Thymus (tissue), 11 donors: ENCODE measurements around the gene CAMTA1. TPM values are rescaled to one million over a fixed set of nuclear protein-coding genes. Genes with fewer than 3 reads are reported as not detected.

Experiments
- DNase-seq, 9 donors: peaks; one replicate each; pipeline ENCODE4 v3.0.0-alpha.2; 2013; ENCODE audit warnings: low spot score in 9 of 9, low read depth in 6 of 9, missing footprints in 1 of 9
- H3K27ac ChIP-seq, 2 donors: one replicate each; pipeline ENCODE4 v1.5.1; 2013; ENCODE audit warnings: control low read depth in 1 of 2, low read depth in 1 of 2, low read length in 1 of 2, mild to moderate bottlenecking in 1 of 2, moderate library complexity in 1 of 2
- H3K27me3 ChIP-seq, 2 donors: one replicate each; pipeline ENCODE4 v1.5.1; 2013; ENCODE audit warnings: low read length in 1 of 2; ENCODE audit not compliant: control insufficient read depth in 2 of 2, insufficient read depth in 1 of 2
- H3K36me3 ChIP-seq, 2 donors: one replicate each; pipeline ENCODE4 v1.5.1; 2013; ENCODE audit warnings: low read length in 1 of 2, mild to moderate bottlenecking in 1 of 2, moderate library complexity in 1 of 2; ENCODE audit not compliant: control insufficient read depth in 2 of 2, insufficient read depth in 2 of 2
- H3K4me1 ChIP-seq, 2 donors: one replicate each; pipeline ENCODE4 v1.5.1; 2013; ENCODE audit warnings: low read length in 2 of 2; ENCODE audit not compliant: control insufficient read depth in 2 of 2, insufficient read depth in 2 of 2
- H3K4me3 ChIP-seq, 2 donors: one replicate each; pipeline ENCODE4 v1.5.1; 2013; ENCODE audit warnings: low read length in 2 of 2, control low read depth in 1 of 2, mild to moderate bottlenecking in 1 of 2
- H3K9me3 ChIP-seq, 2 donors: one replicate each; pipeline ENCODE4 v1.5.1; 2013; ENCODE audit warnings: low read length in 1 of 2, mild to moderate bottlenecking in 1 of 2; ENCODE audit not compliant: control insufficient read depth in 2 of 2, insufficient read depth in 1 of 2
- WGBS: extraction: QIAGEN DNeasy Blood & Tissue Kit; methylation state at CpG from one replicate; pipeline ENCODE4 v1.1.7; 2013; 5-methylcytosine and 5-hydroxymethylcytosine counted together
- polyA plus RNA-seq: library from polyadenylated mRNA; stranded (reverse); fragments of 200-250 nt; gene quantifications from one replicate; pipeline ENCODE4 v1.2.3, GENCODE V29; 2013
- total RNA-seq: library from RNA; stranded (reverse); fragments of 120-200 nt; gene quantifications from one replicate; pipeline ENCODE4 v1.2.4, GENCODE V29; 2013
- donor health status: healthy.

The CAMTA1 gene
- total and polyA plus RNA-seq, 2 donors = 32.0 to 158 TPM

DNA sequence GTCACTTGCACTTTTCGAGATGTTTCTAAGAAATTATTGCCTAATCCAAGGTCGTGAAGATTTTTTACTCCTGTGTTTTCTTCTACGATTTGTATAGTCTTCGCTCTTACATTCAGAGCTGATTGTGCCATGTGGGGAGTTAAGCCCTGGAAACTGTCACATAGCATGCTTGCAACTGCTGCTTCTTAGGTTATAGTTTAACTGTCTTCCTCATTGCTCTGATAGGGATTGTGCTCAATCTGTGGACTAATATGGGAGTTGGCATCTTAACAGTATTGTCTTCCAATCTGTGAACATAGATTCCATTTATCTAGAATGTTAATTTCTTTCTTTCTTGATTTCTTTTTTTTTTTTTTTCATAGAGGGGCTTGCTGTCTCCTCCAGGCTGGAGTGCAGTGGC lies 34.8 kb upstream of the CAMTA1 start:
- Histone ChIP-seq H3K36me3 (no peaks in the 10 kb centered on the region), H3K27me3 (no peaks in the 10 kb centered on the region), H3K27ac (no peak overlapping the region), H3K4me1 (no peaks in the 10 kb centered on the region), H3K4me3 (no peak overlapping the region), H3K9me3 (no peaks in the 10 kb centered on the region)
- DNase-seq = no peak
- 95% methylated on average over 4 of the region's 4 CpGs for WGBS

DNA sequence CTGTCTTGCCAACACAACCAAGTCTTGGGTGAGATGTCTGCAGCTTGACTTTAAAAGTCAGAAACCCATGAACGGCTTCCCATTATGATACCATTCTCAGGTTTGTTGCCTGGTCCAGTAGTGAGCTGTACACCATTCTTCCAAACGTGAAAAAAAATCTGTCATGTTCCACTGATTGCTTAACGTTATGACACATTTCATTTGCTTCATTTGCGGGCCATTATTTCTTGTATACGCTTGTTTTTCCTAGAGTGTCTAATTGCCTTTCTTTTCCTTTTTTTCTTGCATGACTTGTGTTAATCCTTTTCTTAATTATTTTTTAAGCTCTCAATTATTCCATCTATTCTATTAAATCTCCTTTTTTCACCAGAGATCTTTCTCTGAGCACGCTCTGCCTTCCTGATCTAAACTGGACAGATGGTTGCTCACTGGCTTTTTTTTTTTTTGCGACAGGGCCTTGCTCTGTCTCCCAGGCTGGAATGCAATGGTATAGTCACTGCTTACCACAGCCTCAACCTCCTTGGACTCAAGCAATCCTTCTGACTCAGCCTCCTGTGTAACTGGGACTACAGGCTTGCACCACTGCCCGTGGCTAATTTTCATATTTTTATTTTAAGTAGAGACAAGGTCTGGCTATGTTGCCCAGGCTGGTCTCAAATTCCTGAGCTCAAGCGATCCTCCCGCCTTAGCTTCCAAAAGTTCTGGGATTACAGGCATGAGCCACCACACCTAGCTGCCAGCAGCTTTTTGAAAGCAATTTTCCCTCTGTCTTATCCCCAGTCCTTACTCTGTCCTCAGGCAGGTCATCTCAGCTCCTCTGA lies 31.7 kb upstream of the CAMTA1 start:
- 90% methylated on average over 10 of the region's 10 CpGs for WGBS
- no peak overlapping the region for H3K4me3 ChIP-seq
- no peak for DNase-seq

DNA sequence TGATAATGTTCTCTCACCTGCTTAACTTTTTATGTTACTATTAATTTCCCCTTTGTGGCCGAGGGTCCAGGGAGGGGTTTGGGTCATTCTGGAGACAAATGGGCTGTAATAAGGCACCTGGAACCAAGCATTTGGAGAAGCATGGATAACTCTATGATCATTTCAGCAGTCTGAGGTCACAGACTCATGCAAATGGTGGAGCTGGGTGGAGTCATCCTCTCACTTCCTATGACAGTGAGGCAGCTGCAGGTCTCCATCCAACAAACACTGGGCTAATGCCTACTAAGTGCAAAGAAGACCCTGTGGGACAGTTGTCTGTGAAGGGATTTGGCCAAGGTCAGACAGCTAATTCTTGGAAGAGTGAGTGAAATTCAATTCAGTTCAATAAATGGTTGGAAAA lies 28.8 kb upstream of the CAMTA1 start:
- no peak for DNase-seq
- 94% methylated on average over 1 of the region's 1 CpG for WGBS
- Histone ChIP-seq H3K27me3 (no peaks in the 10 kb centered on the region), H3K27ac (no peak overlapping the region), H3K4me1 (no peaks in the 10 kb centered on the region), H3K36me3 (no peaks in the 10 kb centered on the region), H3K9me3 (no peaks in the 10 kb centered on the region), H3K4me3 (no peak overlapping the region)

More for the DNA sequence above, 31.7 kb upstream of the CAMTA1 start:
- Histone ChIP-seq H3K9me3 (no peaks in the 10 kb centered on the region), H3K36me3 (no peaks in the 10 kb centered on the region), H3K27me3 (no peaks in the 10 kb centered on the region), H3K27ac (peak overlapping the region in 1 of 2 donors; percentile 49), H3K4me1 (no peaks in the 10 kb centered on the region)

DNA sequence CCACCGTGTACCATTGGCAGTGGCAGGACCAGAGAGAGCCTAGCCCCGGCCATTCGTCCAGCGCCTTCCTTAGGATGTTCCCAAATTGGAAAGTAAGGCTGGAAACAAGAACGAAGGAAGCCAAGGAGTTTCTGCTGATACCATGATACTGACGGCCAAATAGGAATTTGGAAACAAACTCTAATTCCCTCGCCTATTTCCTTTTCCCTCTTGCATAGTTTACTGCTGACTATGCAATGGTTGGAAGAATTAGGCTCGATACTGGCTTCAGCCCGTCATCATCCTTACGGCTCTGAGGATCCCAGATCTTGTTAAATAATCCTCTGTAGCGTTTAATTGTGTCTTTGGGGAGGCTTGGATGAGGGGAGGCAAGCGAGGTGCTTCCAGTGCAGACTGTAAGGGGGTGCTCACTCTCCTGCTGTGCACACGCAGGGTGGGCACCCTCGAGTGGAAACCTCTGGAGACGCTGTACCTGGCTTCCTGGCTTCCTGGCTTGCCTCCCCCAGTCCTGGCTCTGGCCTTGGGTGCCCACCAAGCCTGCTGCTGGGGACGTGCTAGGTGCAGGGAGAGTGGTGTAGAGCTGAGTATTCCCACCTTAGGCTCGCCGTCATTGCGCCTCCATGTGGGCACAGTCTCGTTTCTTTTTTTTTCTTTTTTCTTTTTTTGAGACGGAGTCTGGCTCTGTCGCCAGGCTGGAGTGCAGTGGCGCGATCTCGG lies 27.4 kb upstream of the CAMTA1 start:
- Histone ChIP-seq H3K9me3 (no peaks in the 10 kb centered on the region), H3K4me1 (no peaks in the 10 kb centered on the region), H3K27ac (no peak overlapping the region), H3K36me3 (no peaks in the 10 kb centered on the region), H3K4me3 (no peak overlapping the region), H3K27me3 (no peaks in the 10 kb centered on the region)
- no peak for DNase-seq
- 92% methylated on average over 25 of the region's 25 CpGs for WGBS

DNA sequence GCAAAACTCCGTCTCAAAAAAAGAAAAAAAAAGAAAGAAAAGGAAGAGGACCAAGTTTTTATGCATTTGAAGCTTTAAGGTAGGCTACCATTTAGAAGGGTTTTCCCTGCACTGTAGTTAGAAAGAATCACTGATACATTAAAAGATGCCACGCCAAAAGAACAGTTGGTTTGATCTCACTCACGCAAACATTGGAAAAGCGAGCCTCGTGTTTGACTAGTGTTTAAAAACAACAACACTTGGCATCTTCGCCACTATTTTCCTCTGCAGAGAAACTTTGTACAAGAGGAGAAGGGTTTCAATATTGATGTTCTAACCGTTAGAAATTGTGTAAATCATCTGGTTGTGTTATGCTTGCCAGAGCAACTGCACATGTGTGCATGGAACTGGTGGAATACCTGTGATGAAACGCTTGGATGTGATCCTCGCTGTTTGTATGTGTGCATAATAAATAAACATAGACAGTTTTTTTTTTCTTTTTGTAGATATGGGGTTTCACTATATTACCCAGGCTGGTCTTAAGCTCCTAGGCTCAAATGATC lies 24.0 kb upstream of the CAMTA1 start:
- WGBS = 93% methylated on average over 9 of the region's 9 CpGs
- no peaks in the 10 kb centered on the region for H3K36me3 ChIP-seq
- H3K27me3 ChIP-seq = no peaks in the 10 kb centered on the region
- H3K9me3 ChIP-seq = no peaks in the 10 kb centered on the region
- no peak overlapping the region for H3K4me3 ChIP-seq
- no peak overlapping the region for H3K27ac ChIP-seq
- DNase-seq = no peak
- H3K4me1 ChIP-seq = no peaks in the 10 kb centered on the region

DNA sequence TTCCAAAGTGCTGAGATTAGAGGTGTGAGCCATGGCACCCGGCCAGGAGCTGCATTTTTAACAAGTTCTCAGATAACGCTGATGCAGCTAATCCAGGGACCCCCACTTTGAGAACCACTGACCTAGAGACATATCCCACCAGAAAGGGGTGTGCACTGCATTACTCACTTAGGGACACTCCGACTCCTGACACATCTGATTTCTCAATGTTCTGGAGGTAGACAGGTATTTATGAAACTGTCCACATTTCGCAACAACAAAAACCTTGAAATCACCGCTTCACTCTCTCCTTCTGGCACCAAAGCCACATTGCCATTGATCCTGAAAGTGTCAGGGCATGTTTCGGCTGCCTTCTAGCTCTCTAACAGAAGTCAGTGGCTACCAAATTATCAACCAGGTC lies 23.2 kb upstream of the CAMTA1 start:
- H3K9me3 ChIP-seq = no peaks in the 10 kb centered on the region
- WGBS = 84% methylated on average over 6 of the region's 6 CpGs
- H3K36me3 ChIP-seq = no peaks in the 10 kb centered on the region
- no peak overlapping the region for H3K27ac ChIP-seq
- DNase-seq = no peak
- H3K4me1 ChIP-seq = no peaks in the 10 kb centered on the region
- no peak overlapping the region for H3K4me3 ChIP-seq
- H3K27me3 ChIP-seq = no peaks in the 10 kb centered on the region

DNA sequence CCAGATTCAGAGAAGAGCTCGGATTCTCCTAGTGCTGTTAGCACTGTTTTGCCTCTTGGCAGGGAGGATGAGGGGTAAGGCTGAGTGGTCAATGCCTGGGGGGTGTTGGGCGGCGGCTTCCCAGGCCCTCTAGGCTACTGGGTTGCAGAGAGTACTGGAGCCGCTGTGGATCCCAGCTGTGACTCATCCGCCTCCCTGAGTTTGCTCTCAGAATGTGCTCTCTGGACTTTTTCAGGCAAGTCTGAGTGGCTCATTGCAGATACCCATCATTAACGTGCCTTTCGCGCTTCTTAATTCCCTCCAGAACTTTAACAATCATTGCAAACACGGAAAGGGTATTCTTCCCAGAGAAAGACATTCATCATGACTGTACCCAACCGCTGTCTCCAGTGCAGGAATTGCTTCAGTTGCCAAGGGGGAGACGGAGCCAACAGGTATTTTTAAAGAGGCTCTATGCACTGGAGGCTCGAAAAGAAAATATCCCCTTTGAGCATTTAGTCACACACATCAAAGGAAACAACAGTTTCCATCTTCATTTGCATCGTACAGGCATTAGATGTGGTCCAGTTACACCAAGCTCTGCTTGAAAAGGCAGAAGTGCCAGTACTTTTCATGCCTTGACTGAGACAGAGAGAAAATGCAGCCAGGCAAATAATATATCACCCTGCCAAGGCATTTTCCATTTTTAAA lies 14.4 kb upstream of the CAMTA1 start:
- H3K9me3 ChIP-seq = no peaks in the 10 kb centered on the region
- peaks cover 0 to 3% of the 10 kb centered on the region in 2 donors for H3K27me3 ChIP-seq
- H3K27ac ChIP-seq = no peak overlapping the region
- no peaks in the 10 kb centered on the region for H3K36me3 ChIP-seq
- WGBS = 79% methylated on average over 13 of the region's 13 CpGs
- no peaks in the 10 kb centered on the region for H3K4me1 ChIP-seq
- DNase-seq = no peak
- H3K4me3 ChIP-seq = no peak overlapping the region

DNA sequence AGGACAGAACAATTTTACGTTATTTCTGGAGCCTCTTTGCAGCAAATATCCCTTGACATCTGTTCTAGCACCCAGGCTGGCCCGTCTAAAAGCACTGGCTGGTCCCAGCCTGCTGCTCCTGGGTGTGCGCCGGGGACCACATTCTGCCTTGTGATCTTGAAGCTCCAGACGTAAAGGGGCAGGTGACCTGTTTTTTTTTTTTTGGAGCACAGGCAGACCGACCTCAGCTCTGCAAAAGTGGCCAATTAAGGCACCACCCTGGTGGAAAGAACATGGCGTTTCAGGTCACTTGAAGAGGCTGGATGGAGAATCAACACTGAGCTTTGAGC lies 13.8 kb upstream of the CAMTA1 start:
- no peak for DNase-seq
- H3K4me1 ChIP-seq = no peaks in the 10 kb centered on the region
- peaks cover 0 to 3% of the 10 kb centered on the region in 2 donors for H3K27me3 ChIP-seq
- WGBS = 85% methylated on average over 7 of the region's 7 CpGs
- no peak overlapping the region for H3K27ac ChIP-seq
- no peaks in the 10 kb centered on the region for H3K9me3 ChIP-seq
- no peaks in the 10 kb centered on the region for H3K36me3 ChIP-seq
- H3K4me3 ChIP-seq = no peak overlapping the region

DNA sequence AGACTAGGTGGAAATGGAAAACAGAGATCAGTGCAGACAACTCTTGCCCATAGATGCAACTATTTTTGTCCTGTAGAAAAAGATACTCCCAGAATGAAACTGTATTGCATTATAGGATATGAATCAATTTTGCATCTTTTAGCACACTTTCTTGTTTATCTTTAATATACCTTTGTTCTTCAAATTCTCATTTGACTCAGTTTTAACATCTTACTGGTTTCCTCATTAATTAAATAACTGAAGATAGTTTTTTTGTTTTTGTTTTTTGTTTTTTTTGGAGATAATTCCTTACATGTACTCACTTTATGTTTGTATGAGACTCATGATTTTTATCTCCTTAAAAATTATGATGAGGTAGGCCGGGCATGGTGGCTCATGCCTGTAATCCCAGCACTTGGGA lies 10.9 kb upstream of the CAMTA1 start:
- no peak overlapping the region for H3K4me3 ChIP-seq
- H3K9me3 ChIP-seq = no peaks in the 10 kb centered on the region
- DNase-seq = no peak
- no peak overlapping the region for H3K27ac ChIP-seq
- 97% methylated on average over 1 of the region's 1 CpG for WGBS
- no peaks in the 10 kb centered on the region for H3K36me3 ChIP-seq
- H3K4me1 ChIP-seq = no peaks in the 10 kb centered on the region
- peaks cover 0 to 3% of the 10 kb centered on the region in 2 donors for H3K27me3 ChIP-seq
